ENCODE results near the gene NPL. TPM values are rescaled to one million over a fixed set of nuclear protein-coding genes. Genes with fewer than 3 reads are reported as not detected.

NPL gene
- total RNA-seq, 2 donors from 2014 or later: 5.8 to 8.7 TPM

GRCh38 chr1:182752077-182752988 is 37.2 kb upstream of the NPL start:
- 79 to 91% methylated on average over 11 to 14 of the region's 14 CpGs for WGBS, 2 experiments (ENCODE audit: insufficient coverage in 1 of 2, insufficient read length in 1 of 2)
- H3K27me3 Mint-ChIP-seq (ENCODE audit: insufficient read depth): peaks cover 4% of the 10 kb centered on the region
- DNase-seq: peak; percentile 55
- no peak overlapping the region for H3K4me3 Mint-ChIP-seq
- peaks cover 4% of the 10 kb centered on the region for H3K4me1 Mint-ChIP-seq
- H3K36me3 Mint-ChIP-seq (ENCODE audit: low read depth): no peaks in the 10 kb centered on the region
- Histone ChIP-seq H3K36me3 (ENCODE audit: control insufficient read depth, insufficient read depth, low read length) (no peaks in the 10 kb centered on the region), H3K4me3 (ENCODE audit: low read length) (no peak overlapping the region), H3K9me3 (ENCODE audit: control insufficient read depth, low read length) (no peaks in the 10 kb centered on the region), H3K4me1 (ENCODE audit: control insufficient read depth, insufficient read depth, low read length) (peaks cover 5% of the 10 kb centered on the region), H3K9ac (ENCODE audit: extremely low read depth, low read length, poor library complexity, severe bottlenecking) (no peak overlapping the region), H3K27me3 (ENCODE audit: control insufficient read depth, insufficient read depth, low read length, poor library complexity, severe bottlenecking) (no peaks in the 10 kb centered on the region), H3K27ac (ENCODE audit: low read depth, low read length) (no peak overlapping the region)
- no peaks in the 10 kb centered on the region for H3K9me3 Mint-ChIP-seq
- H3K27ac Mint-ChIP-seq: no peak overlapping the region
- TF ChIP-seq, protein P1, sequence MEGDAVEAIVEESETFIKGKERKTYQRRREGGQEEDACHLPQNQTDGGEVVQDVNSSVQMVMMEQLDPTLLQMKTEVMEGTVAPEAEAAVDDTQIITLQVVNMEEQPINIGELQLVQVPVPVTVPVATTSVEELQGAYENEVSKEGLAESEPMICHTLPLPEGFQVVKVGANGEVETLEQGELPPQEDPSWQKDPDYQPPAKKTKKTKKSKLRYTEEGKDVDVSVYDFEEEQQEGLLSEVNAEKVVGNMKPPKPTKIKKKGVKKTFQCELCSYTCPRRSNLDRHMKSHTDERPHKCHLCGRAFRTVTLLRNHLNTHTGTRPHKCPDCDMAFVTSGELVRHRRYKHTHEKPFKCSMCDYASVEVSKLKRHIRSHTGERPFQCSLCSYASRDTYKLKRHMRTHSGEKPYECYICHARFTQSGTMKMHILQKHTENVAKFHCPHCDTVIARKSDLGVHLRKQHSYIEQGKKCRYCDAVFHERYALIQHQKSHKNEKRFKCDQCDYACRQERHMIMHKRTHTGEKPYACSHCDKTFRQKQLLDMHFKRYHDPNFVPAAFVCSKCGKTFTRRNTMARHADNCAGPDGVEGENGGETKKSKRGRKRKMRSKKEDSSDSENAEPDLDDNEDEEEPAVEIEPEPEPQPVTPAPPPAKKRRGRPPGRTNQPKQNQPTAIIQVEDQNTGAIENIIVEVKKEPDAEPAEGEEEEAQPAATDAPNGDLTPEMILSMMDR (conservative IDR thresholded peaks at IDR 0.05): no peak

DNA sequence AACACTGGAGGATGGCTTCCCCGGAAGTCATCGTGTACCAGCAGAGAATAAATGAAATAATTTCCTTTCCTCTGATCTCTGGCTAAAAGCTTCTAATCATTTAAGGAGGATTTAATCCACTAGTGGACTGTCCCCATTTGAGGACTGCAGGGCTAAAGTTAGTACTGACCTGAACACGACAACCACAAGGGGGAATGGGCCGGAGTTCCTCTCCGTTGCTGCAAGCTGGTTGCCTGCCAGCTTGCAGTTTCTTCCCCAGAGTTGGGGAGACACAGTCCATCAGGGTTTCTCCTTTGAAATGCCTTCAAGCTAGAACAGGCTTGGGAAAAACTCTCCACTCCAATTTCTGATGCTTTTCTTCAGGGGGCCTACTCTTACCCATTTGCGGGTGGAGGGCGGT is 35.5 kb upstream of the NPL start:
- Histone ChIP-seq H3K9me3 (ENCODE audit: control insufficient read depth, low read length) (no peaks in the 10 kb centered on the region), H3K27ac (ENCODE audit: low read depth, low read length) (no peak overlapping the region), H3K4me1 (ENCODE audit: control insufficient read depth, insufficient read depth, low read length) (peaks cover 5% of the 10 kb centered on the region), H3K27me3 (ENCODE audit: control insufficient read depth, insufficient read depth, low read length, poor library complexity, severe bottlenecking) (no peaks in the 10 kb centered on the region), H3K36me3 (ENCODE audit: control insufficient read depth, insufficient read depth, low read length) (no peaks in the 10 kb centered on the region), H3K9ac (ENCODE audit: extremely low read depth, low read length, poor library complexity, severe bottlenecking) (no peak overlapping the region), H3K4me3 (ENCODE audit: low read length) (no peak overlapping the region)
- 86% methylated on average over 6 to 7 of the region's 7 CpGs for WGBS, 2 experiments (ENCODE audit: insufficient coverage in 1 of 2, insufficient read length in 1 of 2)
- no peaks in the 10 kb centered on the region for H3K9me3 Mint-ChIP-seq
- peak; percentile 49 for DNase-seq
- H3K36me3 Mint-ChIP-seq (ENCODE audit: low read depth): no peaks in the 10 kb centered on the region
- no peak overlapping the region for H3K27ac Mint-ChIP-seq
- H3K27me3 Mint-ChIP-seq (ENCODE audit: insufficient read depth): peaks cover 4% of the 10 kb centered on the region
- no peak overlapping the region for H3K4me3 Mint-ChIP-seq
- peaks cover 4% of the 10 kb centered on the region for H3K4me1 Mint-ChIP-seq
- TF ChIP-seq, protein P1 (conservative IDR thresholded peaks at IDR 0.05): peak; percentile 46

- H3K27me3 Mint-ChIP-seq (ENCODE audit: insufficient read depth): peaks cover 4% of the 10 kb centered on the region
- Histone ChIP-seq H3K4me1 (ENCODE audit: control insufficient read depth, insufficient read depth, low read length) (peaks cover 5% of the 10 kb centered on the region), H3K9me3 (ENCODE audit: control insufficient read depth, low read length) (no peaks in the 10 kb centered on the region), H3K4me3 (ENCODE audit: low read length) (no peak overlapping the region), H3K27me3 (ENCODE audit: control insufficient read depth, insufficient read depth, low read length, poor library complexity, severe bottlenecking) (no peaks in the 10 kb centered on the region), H3K36me3 (ENCODE audit: control insufficient read depth, insufficient read depth, low read length) (no peaks in the 10 kb centered on the region), H3K9ac (ENCODE audit: extremely low read depth, low read length, poor library complexity, severe bottlenecking) (no peak overlapping the region), H3K27ac (ENCODE audit: low read depth, low read length) (no peak overlapping the region)
- peaks cover 4% of the 10 kb centered on the region for H3K4me1 Mint-ChIP-seq
- no peak overlapping the region for H3K4me3 Mint-ChIP-seq
- WGBS, 2 experiments (ENCODE audit: insufficient coverage in 1 of 2, insufficient read length in 1 of 2): 82 to 85% methylated on average over 3 to 4 of the region's 4 CpGs
- no peak for DNase-seq
- TF ChIP-seq, protein P1 (conservative IDR thresholded peaks at IDR 0.05): no peak
- H3K9me3 Mint-ChIP-seq: no peaks in the 10 kb centered on the region
- no peak overlapping the region for H3K27ac Mint-ChIP-seq
- H3K36me3 Mint-ChIP-seq (ENCODE audit: low read depth): no peaks in the 10 kb centered on the region
Observed at GRCh38 chr1:182754543-182755314, 34.8 kb upstream of the NPL start.
